ENCODE results near the gene TNFRSF1B. TPM values are rescaled to one million over a fixed set of nuclear protein-coding genes. Genes with fewer than 3 reads are reported as not detected.

Gene TNFRSF1B
- total RNA-seq, 4 donors from 2014 or later = 27.4 to 62.1 (median 43.5) TPM

- Histone ChIP-seq H3K9me3 (peaks cover 0 to 5% (median 0%) of the 10 kb centered on the region in 4 donors), H3K27me3 (no peaks in the 10 kb centered on the region), H3K27ac (peak overlapping the region in 1 of 4 donors; percentile 65), H3K4me1 (peaks cover 0 to 61% (median 40%) of the 10 kb centered on the region in 4 donors), H3K4me3 (no peak overlapping the region), H3K36me3 (no peaks in the 10 kb centered on the region)
- no peak for DNase-seq (ENCODE audit: low spot score in 2 of 2)
- TF ChIP-seq CTCF (IDR thresholded peaks at IDR 0.05) = no peak
- TF ChIP-seq POLR2A (IDR thresholded peaks at IDR 0.05) = no peak
- no peak for TF ChIP-seq EP300 (IDR thresholded peaks at IDR 0.05)
- 83 to 86% methylated on average over 9 to 10 of the region's 12 CpGs for WGBS, 2 donors
Observed at GRCh38 chr1:12145616-12146342, 21.0 kb upstream of the TNFRSF1B start.

- WGBS, 2 donors = 74 to 78% methylated on average over 19 to 20 of the region's 20 CpGs
Observed at GRCh38 chr1:12146343-12147112, 20.3 kb upstream of the TNFRSF1B start.

GRCh38 chr1:12147201-12147701 is 19.5 kb upstream of the TNFRSF1B start:
- Histone ChIP-seq H3K4me3 (no peak overlapping the region), H3K36me3 (no peaks in the 10 kb centered on the region), H3K27ac (peak overlapping the region in 3 of 4 donors; percentile 60 to 72 (median 65)), H3K4me1 (peaks cover 0 to 61% (median 42%) of the 10 kb centered on the region in 4 donors), H3K27me3 (no peaks in the 10 kb centered on the region), H3K9me3 (peaks cover 0 to 5% (median 0%) of the 10 kb centered on the region in 4 donors)
- 72% methylated on average over 8 of the region's 8 CpGs for WGBS, 2 donors
- DNase-seq (ENCODE audit: low spot score in 2 of 2) = no peak
- no peak for TF ChIP-seq POLR2A (IDR thresholded peaks at IDR 0.05)
- TF ChIP-seq CTCF (IDR thresholded peaks at IDR 0.05) = no peak
- peak in 1 of 2 donors; percentile 71 for TF ChIP-seq EP300 (IDR thresholded peaks at IDR 0.05)

More at GRCh38 chr1:12146343-12147112, 20.3 kb upstream of the TNFRSF1B start:
- H3K27me3 ChIP-seq = no peaks in the 10 kb centered on the region
- DNase-seq (ENCODE audit: low spot score in 2 of 2) = no peak
- no peak overlapping the region for H3K4me3 ChIP-seq
- no peaks in the 10 kb centered on the region for H3K36me3 ChIP-seq
- peaks cover 0 to 59% (median 44%) of the 10 kb centered on the region in 4 donors for H3K4me1 ChIP-seq
- TF ChIP-seq EP300 (IDR thresholded peaks at IDR 0.05) = no peak
- no peak for TF ChIP-seq POLR2A (IDR thresholded peaks at IDR 0.05)
- TF ChIP-seq CTCF (IDR thresholded peaks at IDR 0.05) = no peak
- H3K27ac ChIP-seq = peak overlapping the region in 3 of 4 donors; percentile 13 to 72 (median 65)
- H3K9me3 ChIP-seq = peaks cover 0 to 5% (median 0%) of the 10 kb centered on the region in 4 donors

GRCh38 chr1:12148160-12148957 is 18.4 kb upstream of the TNFRSF1B start:
- no peak for TF ChIP-seq POLR2A (IDR thresholded peaks at IDR 0.05)
- no peak for TF ChIP-seq EP300 (IDR thresholded peaks at IDR 0.05)
- no peak for TF ChIP-seq CTCF (IDR thresholded peaks at IDR 0.05)
- Histone ChIP-seq H3K36me3 (no peaks in the 10 kb centered on the region), H3K9me3 (peaks cover 0 to 5% (median 0%) of the 10 kb centered on the region in 4 donors), H3K4me3 (no peak overlapping the region), H3K27me3 (no peaks in the 10 kb centered on the region), H3K27ac (peak overlapping the region in 3 of 4 donors; percentile 60 to 72 (median 65)), H3K4me1 (peaks cover 0 to 63% (median 39%) of the 10 kb centered on the region in 4 donors)
- no peak for DNase-seq (ENCODE audit: low spot score in 2 of 2)
- WGBS, 2 donors = 74% methylated on average over 8 of the region's 8 CpGs

Data from tibial nerve (tissue), 4 donors.